ENCODE data around the gene SLC25A29.

Gene SLC25A29

GRCh38 chr14:100267990-100268389 lies 38.3 kb downstream of the SLC25A29 start:
- H3K4me1 Mint-ChIP-seq, result peaks cover 43% of the 10 kb centered on the region
- H3K9me3 Mint-ChIP-seq, result no peaks in the 10 kb centered on the region
- H3K36me3 Mint-ChIP-seq, result peaks cover 70% of the 10 kb centered on the region
- no peak for ATAC-seq
- no peak overlapping the region for H3K27ac Mint-ChIP-seq
- DNase-seq (ENCODE audit: low spot score in 2 of 2), result no peak
- no peak overlapping the region for H3K4me3 Mint-ChIP-seq

DNA sequence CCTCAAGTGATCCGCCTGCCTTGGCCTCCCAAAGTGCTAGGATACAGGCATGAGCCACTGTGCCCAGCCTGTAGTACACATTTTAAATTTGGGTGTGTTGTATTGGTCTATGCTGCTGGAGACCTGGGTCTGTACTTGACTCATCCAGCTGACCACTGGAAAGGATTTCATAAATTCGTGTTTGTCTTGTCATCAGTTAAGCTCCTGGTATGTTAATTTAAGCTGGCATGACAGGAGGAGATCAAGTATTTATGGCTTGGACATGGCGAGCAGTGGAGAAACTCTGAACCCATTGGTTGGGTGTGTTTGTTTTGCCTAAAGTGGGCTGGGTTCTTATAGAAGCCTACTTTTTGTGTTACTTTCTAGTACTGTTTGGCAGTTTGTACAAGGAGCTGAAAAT lies 43.1 kb downstream of the SLC25A29 start:
- H3K9me3 Mint-ChIP-seq, result no peaks in the 10 kb centered on the region
- no peak overlapping the region for H3K4me3 Mint-ChIP-seq
- DNase-seq (ENCODE audit: low spot score in 2 of 2) (no peak), ATAC-seq (no peak)
- peaks cover 46% of the 10 kb centered on the region for H3K36me3 Mint-ChIP-seq
- H3K4me1 Mint-ChIP-seq, result peaks cover 71% of the 10 kb centered on the region
- H3K27ac Mint-ChIP-seq, result no peak overlapping the region

DNA sequence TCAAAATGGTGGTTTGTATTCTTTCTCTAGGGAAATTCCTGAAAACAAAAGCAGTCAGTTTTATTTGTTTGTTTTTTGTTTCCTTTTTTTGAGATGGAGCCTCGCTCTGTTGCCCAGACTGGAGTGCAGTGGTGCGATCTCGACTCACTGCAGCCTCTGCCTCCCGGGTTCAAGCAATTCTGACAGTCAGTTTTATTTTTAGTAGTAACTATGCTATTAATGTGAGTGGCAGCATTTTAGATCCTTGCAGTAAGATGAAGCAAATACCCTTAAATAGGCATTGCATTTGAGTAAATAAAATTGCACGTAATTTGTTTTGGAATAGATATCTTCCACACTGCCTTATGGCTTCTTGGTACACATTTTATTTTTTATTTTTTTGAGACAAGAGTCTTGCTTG lies 43.7 kb downstream of the SLC25A29 start:
- ATAC-seq (no peak), DNase-seq (ENCODE audit: low spot score in 2 of 2) (no peak)
- Mint-ChIP-seq H3K4me1 (peaks cover 72% of the 10 kb centered on the region), H3K4me3 (no peak overlapping the region), H3K27ac (no peak overlapping the region), H3K9me3 (no peaks in the 10 kb centered on the region), H3K36me3 (peaks cover 46% of the 10 kb centered on the region)

DNA sequence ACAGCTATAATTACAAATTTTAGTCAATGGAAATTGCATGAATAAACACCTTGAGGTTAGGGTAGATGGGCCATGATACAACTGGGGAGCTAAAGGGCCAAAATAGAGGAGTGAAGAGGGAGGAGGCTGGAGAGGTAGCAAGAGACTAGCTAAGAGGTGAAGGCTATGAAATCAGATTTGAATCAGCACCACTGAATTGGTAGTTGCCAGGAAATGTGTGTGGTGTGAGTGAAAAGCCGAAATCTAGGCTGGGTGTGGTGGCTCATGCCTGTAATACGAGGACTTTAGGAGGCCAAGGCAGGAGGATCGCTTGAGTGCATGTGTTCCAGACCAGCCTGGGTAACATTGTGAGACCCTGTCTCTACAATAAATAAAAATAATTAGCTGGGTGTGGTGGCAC lies 44.6 kb downstream of the SLC25A29 start:
- ATAC-seq (peak; percentile 98), DNase-seq (ENCODE audit: low spot score in 2 of 2) (peak in 1 of 2 donors; percentile 65)
- Mint-ChIP-seq H3K9me3 (no peaks in the 10 kb centered on the region), H3K27ac (peak overlapping the region; percentile 64), H3K4me3 (peak overlapping the region; percentile 31), H3K4me1 (peaks cover 74% of the 10 kb centered on the region), H3K36me3 (peaks cover 46% of the 10 kb centered on the region)

DNA sequence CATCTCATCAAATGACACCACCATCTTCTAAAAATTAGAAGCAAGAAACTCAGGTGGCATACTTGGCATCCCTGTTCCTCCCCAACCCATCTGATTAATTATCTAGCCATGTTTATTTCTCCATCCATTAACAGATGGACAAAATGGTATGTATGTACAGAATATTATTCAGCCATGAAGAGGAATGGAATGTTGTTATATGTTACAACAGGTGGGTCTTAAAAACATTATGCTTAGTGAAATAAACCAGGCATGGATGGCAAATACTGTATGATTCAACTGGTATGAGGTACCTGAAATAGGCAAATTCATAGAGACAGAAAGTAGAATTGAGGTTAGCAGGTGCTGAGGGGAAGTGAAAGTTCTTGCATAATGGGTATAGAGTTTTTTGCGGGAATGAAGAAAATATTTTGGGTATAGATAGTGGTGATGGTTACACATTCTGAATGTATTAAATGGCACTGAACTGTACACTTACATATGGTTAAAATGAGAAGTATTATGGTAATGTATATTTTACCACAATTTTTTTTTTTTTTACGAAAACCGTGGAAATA lies 49.8 kb downstream of the SLC25A29 start:
- Mint-ChIP-seq H3K27ac (no peak overlapping the region), H3K4me3 (no peak overlapping the region), H3K36me3 (peaks cover 13% of the 10 kb centered on the region), H3K9me3 (no peaks in the 10 kb centered on the region), H3K4me1 (peaks cover 78% of the 10 kb centered on the region)
- no peak for DNase-seq (ENCODE audit: low spot score in 2 of 2)
- ATAC-seq, result no peak

DNA sequence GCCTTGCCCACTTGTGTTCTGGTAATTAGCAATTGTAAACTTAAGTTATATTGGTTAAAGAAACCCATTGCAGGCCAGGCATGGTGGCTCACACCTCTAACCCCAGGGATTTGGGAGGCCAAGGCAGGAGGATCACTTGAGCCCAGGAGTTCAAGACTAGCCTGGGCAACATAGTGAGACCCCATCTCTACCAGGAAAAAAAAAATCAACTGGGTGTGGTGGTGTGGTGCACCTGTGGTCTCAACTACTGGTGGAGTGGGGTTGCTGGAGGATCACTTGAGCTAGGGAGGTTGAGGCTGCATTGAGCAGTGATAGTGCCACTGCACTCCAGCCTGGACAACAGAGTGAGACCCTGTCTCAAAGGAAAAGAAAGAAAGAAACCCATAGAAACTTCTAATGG lies 53.6 kb downstream of the SLC25A29 start:
- Mint-ChIP-seq H3K36me3 (peaks cover 42% of the 10 kb centered on the region), H3K9me3 (no peaks in the 10 kb centered on the region), H3K4me3 (no peak overlapping the region), H3K4me1 (peaks cover 75% of the 10 kb centered on the region), H3K27ac (no peak overlapping the region)
- ATAC-seq (no peak), DNase-seq (ENCODE audit: low spot score in 2 of 2) (no peak)

DNA sequence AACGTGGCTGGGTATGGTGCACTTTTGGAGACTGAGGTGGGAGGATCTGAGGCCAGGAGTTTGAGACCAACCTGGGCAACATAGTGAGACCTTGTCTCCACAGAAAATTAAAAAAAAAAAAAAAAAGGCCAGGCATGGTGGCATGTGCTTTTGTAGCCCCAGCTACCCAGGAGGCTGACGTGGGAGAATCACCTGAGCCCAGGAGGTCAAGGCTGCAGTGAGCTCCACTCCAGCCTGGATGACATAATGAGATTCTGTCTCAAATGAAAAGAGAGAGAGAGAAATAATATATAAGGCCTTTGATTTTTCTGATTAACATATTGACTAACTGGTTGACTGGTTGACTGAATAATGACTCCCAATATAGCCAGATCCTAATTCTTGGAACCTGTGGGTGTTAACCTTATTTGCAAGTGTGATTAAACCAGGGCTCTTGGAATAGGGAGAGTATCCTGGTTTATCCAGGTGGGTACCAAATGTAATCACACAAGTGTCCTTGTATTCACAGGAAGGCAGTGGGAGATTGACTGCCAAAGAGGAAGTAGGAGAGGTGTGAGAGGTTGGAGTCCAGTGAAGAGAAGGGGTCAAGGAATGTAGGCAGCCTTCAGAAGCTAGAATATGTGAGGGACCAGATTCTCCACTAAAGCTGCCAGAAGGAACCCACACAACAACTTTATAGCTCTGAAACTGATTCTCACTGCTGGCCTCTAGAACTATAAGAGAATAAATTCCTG lies 55.3 kb downstream of the SLC25A29 start:
- peaks cover 75% of the 10 kb centered on the region for H3K4me1 Mint-ChIP-seq
- H3K9me3 Mint-ChIP-seq, result no peaks in the 10 kb centered on the region
- peaks cover 55% of the 10 kb centered on the region for H3K36me3 Mint-ChIP-seq
- DNase-seq (ENCODE audit: low spot score in 2 of 2) (no peak), ATAC-seq (no peak)
- no peak overlapping the region for H3K4me3 Mint-ChIP-seq
- H3K27ac Mint-ChIP-seq, result peak overlapping the region; percentile 39

DNA sequence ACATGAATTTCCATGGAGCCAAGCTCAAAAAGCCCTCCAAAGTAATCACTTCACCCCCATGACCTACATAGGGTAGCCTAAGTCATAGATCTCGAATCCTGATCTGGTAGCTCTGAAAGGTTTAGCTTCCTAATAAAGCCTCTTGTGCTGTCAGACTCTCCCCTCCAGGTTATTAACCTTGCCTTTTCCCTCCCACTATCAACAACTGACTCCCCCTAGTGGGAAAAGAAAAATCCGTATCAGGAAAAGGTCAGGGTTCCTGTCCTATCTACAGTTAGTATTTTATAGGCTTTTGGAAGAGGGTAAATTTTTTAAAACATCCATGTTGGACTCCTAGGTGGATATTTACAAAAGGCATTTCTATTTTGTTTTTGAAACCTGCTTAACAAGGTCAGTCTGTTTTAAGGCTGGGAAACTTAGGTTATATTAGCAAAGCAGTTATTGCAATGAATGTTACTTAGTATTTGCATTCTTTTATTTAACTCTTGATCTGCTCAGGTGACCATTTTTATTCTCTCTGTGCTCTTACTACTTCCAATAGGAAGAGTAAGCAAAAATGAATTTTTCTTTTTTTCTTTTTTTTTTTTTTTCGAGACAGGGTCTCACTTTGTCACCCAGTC lies 59.3 kb downstream of the SLC25A29 start:
- H3K36me3 Mint-ChIP-seq, result peaks cover 84% of the 10 kb centered on the region
- peak overlapping the region; percentile 7 for H3K4me3 Mint-ChIP-seq
- ATAC-seq (peak; percentile 13), DNase-seq (ENCODE audit: low spot score in 2 of 2) (no peak)
- peaks cover 66% of the 10 kb centered on the region for H3K4me1 Mint-ChIP-seq
- no peaks in the 10 kb centered on the region for H3K9me3 Mint-ChIP-seq
- peak overlapping the region; percentile 58 for H3K27ac Mint-ChIP-seq

DNA sequence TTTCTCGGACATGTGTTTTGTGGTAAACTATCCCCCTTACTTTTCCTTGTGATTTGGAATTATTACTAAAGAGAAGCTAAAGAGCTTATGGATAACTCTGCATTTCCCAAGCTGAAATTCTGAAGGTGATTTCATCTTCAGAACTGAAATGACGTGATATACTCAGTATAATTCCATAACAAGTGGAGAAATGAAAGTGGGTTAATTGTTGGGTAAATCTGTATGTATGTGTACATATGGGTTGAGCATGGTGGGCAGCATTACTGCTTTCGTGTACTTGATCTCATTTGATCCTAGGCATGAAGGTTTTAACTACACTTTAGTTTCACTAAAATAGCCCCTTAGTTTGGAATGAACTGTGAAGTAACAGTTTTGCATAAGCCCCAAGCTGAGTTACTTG lies 63.2 kb downstream of the SLC25A29 start:
- DNase-seq (ENCODE audit: low spot score in 2 of 2), result no peak
- Mint-ChIP-seq H3K9me3 (no peaks in the 10 kb centered on the region), H3K27ac (peak overlapping the region; percentile 50)

DNA sequence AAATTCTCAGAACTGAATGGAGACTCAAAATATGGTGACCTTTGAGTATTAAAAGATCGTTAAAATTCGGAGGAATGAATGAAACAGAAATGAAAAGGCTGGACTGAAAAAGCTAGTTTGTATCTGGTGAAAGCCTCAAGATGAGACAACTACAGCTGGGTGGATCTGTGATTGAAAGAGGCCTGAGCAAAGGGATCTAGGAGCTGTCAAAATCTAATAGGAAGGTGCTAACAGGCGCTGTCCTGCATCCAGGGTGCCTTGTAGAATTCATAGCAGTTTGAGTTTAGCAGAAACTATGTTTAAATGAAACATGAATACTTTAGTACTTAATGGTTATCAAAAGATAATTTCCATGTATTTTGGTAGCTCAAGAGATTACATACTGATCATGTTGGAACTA lies 65.0 kb downstream of the SLC25A29 start:
- no peak for ATAC-seq
- Mint-ChIP-seq H3K27ac (peak overlapping the region; percentile 94), H3K9me3 (no peaks in the 10 kb centered on the region), H3K4me3 (peak overlapping the region; percentile 83), H3K36me3 (peaks cover 86% of the 10 kb centered on the region), H3K4me1 (peaks cover 50% of the 10 kb centered on the region)
- DNase-seq (ENCODE audit: low spot score in 2 of 2), result no peak

More for the DNA sequence above, 63.2 kb downstream of the SLC25A29 start:
- H3K4me3 Mint-ChIP-seq, result peak overlapping the region; percentile 83
- ATAC-seq, result no peak
- H3K4me1 Mint-ChIP-seq, result peaks cover 50% of the 10 kb centered on the region
- peaks cover 81% of the 10 kb centered on the region for H3K36me3 Mint-ChIP-seq
